Hematopoietic multipotent progenitor cell treated with erythropoietin and hydrocortisone succinate and interleukin-3 and kit ligand, for 4 days (in vitro differentiated cells): Measurements from ENCODE around the gene GPRC5B.

Source experiments
- DNase-seq: peaks from one replicate; pipeline ENCODE4 v3.0.0-alpha.2; 2015

Gene GPRC5B

GRCh38 chr16:19884611-19885450 is at the start of gene GPRC5B:
GPRC5B (minus strand) TSS chr16:19884848; CDS start chr16:19872845, 12,003 bp downstream.
- peak; percentile 50 for DNase-seq

GRCh38 chr16:19933740-19934139 is 49.1 kb upstream of the GPRC5B start:
- DNase-seq: no peak

DNA sequence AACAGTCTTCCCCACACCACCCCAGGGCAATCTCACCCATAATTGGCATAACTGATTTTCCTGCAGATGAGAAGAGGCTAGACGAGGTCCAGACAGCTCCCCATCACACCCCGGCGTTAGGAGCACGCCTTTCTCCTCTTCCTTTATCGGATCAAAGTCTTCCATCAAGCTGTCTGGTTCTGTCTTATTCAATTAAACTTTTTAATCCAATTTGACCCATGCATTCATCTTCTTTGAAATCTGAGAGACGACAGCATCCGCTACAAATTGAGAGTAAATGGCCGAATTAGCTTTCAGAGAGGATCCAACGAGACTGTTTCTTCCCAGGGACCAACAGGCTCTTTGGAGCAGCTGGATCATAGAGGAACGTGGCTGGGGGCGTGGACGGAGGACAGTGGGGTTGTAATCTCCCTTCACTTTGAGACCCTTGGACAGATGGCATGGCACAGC is 44.4 kb upstream of the GPRC5B start:
- DNase-seq: no peak

DNA sequence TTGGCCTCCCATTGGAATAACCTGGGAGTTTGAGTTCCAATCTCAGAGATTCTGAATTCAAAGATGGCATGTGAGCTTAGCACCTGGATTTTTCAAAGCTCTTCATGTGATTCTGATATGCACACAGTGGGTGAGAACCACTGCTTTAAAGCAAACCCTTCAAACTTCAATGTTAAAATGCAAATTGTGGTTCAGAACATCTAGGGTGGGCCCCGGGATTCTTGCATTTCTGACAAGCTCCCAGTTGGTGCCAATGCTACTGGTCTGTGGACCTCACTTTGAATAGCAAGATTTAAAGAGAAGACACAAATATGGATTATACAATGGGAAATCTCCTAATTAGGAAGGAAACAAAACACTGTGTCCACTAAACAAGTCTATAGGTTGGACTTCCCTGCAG is 43.8 kb upstream of the GPRC5B start:
- DNase-seq: no peak

- no peak for DNase-seq
Observed at GRCh38 chr16:19926449-19927390, 42.1 kb upstream of the GPRC5B start.

- DNase-seq: no peak
Observed at GRCh38 chr16:19923396-19923795, 38.7 kb upstream of the GPRC5B start.

DNA sequence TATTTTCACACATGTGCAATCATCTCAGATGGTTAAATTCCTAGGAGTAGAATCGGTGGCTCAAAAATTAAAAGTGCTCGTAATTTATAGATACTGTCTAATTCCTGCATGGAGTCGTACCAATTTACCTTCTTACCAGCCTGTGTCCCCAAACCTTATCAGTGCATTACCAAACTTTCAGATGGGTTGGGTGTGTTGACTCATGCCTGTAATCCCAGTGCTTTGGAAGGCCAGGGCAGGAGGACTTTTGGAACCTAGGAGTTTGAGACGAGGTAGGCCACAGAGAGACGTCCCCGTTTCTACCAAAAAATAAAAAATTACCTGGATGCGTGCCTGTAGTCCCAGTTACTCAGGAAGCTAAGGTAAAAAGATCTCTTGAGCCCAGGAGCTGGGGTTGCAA is 34.5 kb upstream of the GPRC5B start:
- DNase-seq: no peak

DNA sequence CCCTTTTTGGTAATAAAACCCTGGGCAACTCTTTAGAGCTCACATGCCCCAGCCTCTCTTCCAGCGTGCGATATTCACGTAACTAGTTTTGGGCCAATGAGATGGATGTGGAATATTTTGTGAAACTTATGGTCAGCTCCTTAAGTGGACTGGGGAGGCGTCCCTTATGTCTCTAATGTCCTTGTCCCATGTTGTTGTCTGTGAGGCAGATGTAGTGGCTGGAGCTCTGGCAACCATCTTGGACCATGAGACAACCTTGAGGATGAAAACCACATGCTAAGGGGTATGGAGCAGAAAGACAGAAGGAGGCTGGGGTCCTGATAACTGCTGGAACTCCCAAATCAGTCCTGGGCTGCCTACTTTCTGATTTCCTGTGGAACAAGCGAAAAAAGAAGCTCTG is 31.4 kb upstream of the GPRC5B start:
- no peak for DNase-seq

- DNase-seq: no peak
Observed at GRCh38 chr16:19914877-19915276, 30.2 kb upstream of the GPRC5B start.

- no peak for DNase-seq
Observed at GRCh38 chr16:19913340-19913645, 28.6 kb upstream of the GPRC5B start.

DNA sequence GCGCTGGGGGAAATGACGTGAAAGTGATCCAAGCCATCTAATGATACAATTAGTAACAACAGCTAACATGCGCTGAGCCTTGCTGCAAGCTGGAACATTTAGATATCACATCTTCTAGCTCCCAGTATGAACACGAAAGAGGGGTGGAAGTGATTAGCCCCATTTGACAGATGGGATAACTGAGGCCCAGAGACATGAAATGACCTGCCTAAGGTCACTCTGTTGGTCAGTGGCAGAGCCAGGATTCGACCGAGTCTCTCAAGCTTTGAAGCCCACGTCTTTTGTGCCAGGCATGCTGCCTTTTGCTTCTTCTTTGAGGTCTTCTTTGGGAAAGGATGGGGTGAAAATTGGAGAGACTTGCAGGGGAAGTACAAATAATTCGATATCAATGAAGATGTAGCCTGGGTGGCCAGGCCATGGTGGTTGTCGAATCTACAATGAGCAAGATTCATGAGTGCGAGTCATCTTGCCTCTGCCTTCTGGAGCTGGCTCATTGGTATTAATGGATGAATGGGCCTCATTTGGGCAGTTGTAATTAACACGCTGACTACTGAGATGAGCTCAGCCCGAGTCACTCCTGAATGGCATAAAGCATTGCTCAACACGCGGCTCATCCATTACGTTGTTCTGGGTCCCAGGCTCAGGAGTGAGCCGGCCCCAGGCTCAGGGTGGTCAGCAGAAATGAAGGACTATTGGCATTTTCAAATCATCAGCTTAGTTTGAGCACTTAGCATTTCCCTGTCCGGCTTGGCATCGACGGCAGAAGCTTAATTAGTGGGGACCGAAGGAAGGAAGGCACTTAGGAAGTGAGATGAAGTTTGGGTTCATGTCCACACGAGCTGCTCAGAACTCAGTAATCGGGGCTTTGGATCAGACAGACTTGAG is 28.0 kb upstream of the GPRC5B start:
- no peak for DNase-seq

DNA sequence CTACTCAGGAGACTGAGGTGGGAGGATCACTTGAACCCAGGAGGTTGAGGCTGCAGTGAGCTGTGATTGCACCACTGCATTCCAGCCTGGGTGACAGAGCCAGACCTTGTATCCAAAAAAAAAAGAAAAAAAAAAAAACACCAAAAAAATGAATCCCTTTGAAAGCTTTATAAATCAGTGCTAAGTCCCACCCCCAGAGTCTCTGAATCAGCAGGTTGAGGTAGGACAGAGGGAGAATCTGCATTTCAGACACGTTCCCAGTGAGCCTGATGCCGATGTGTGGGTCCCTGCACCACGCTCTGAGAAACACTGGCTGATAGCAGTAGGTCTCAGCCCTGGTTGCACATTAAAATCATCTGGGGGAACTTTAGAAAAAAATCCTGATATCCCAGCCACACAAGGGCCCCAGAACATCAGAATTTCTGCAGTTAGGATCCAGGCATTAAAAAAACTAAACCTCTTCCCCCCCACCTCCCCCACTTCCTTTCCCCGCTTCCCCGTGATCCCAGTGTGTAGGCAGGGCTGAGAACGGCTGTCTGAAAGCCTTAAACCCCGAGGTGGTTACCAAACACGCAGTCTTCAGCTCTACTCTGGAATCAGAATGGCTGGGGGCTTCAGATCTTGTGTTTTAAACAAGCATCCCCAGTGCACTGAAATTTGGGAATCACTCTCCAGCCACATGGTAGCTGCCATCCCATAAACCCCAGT is 27.3 kb upstream of the GPRC5B start:
- no peak for DNase-seq

- no peak for DNase-seq
Observed at GRCh38 chr16:19911204-19911603, 26.6 kb upstream of the GPRC5B start.

GRCh38 chr16:19909750-19910322 is 25.2 kb upstream of the GPRC5B start:
- no peak for DNase-seq

DNA sequence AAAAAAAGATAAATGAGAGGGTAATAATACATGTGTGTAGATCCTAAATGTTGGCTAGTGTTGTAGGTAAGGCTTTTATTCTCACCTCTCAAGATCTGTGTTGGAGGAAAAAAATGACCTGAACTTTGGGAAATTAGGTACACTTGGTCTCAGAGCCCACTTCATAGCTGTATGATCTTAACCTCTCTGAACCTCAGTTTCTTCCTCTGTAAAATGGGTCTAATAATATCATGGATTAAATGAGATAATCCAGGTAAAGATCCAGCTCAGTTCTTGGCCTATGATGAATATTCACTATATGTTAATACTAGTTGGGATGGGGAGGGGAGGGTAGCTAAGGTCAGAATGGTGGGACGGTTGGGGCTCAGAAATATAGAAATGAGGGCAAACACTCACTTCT is 24.3 kb upstream of the GPRC5B start:
- DNase-seq: no peak

DNA sequence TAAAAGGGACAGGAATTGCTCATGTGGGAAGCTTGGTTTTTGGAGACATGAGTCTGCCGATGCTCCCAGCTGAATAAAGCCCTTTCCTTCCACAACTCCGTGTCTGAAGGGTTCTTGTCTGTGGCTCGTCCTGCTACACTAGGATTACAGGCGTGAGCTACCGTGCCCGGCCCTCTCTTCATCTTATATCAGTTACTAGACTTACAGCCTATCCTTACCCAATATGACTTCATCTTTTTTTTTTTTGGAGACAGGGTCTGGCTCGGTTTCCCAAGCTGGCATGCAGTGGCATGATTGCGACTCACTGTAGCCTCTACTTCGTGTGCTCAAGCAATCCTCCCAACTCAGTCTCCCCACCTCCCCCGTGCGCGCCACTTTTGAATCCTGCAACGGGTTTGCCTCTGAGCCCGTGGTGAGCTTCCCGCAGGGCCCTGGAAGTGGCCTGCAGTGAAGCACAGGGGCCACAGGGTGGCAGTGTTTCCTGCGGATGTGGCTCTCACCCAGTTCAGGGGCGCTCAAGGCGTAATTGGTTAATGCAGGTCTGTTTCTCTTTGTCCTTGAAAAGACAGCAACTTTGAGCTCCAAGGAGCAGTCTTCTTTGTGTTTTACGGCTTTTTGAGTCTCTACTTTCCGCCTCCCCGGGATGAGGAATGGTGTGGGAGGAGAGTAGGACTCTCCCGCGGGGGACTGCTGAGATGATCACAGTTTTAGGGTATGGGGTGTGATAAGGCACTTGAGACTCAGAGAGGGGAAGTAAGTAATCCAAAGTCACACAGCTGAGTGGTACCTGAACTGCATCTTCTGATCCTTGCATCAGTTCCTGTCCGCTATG is 22.7 kb upstream of the GPRC5B start:
- DNase-seq: peak; percentile 86

DNA sequence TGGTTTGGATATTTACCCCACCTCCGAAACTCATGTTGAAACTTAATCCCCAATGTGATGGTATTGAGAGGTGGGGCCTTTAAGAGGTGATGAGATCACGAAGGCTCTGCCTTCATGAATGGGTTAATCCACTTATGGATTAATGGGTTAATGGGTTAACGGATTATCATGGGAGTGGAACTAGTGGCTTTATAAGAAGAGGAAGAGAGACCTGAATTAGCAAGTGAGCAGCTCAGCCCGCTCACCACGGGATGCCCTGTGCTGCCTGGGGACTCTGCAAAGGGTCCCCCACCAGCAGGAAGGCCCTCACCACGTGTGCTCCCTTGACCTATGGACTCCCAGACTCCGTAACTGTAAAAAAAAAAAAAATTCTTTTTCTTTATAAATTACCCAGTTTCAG is 16.5 kb upstream of the GPRC5B start:
- no peak for DNase-seq

GRCh38 chr16:19899605-19899955 is 14.9 kb upstream of the GPRC5B start:
- no peak for DNase-seq

- peak; percentile 78 for DNase-seq
Observed at GRCh38 chr16:19898924-19899604, 14.4 kb upstream of the GPRC5B start.

- no peak for DNase-seq
Observed at GRCh38 chr16:19898166-19898565, 13.5 kb upstream of the GPRC5B start.
